GM21737 (cell line): ENCODE results near the gene MARS2.
A peak's percentile ranks its signal among the peaks of the same experiment; 100 is the strongest.
"Not testable (repeated sequence)": the region's sequence is repeated elsewhere in the genome, so short reads cannot be mapped to it uniquely, and the experiment has no call there.

Experiments
- ATAC-seq: cut with Tn5 transposase; IDR thresholded peaks from one replicate; pipeline ENCODE4 v1.9.1; 2021; ENCODE audit warnings: mild to moderate bottlenecking, moderate library complexity; ENCODE audit not compliant: unreplicated experiment

The MARS2 gene

DNA sequence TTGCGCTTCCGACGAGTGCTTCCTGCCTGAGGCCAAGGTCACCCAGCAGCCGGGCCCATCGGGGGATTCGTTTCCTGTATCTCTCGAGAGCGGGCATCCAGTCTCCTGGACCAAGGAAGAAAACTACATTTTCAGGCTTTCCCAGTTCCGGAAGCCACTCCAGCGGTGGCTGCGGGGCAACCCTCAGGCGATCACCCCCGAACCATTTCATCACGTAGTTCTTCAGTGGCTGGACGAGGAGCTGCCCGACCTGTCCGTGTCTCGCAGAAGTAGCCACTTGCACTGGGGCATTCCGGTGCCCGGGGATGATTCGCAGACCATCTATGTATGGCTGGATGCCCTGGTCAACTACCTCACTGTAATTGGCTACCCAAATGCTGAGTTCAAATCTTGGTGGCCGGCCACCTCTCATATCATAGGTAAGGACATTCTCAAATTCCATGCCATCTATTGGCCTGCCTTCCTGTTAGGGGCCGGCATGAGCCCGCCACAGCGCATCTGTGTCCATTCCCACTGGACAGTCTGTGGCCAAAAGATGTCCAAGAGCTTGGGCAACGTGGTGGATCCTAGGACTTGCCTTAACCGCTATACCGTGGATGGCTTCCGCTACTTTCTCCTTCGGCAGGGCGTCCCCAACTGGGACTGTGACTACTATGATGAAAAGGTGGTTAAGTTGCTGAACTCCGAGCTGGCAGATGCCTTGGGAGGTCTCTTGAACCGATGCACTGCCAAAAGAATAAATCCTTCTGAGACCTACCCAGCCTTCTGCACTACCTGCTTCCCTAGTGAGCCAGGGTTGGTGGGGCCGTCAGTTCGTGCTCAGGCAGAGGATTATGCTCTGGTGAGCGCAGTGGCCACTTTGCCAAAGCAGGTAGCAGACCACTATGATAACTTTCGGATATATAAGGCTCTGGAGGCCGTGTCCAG lies 1.0 kb downstream of the MARS2 start:
- ATAC-seq = peak; percentile 0

DNA sequence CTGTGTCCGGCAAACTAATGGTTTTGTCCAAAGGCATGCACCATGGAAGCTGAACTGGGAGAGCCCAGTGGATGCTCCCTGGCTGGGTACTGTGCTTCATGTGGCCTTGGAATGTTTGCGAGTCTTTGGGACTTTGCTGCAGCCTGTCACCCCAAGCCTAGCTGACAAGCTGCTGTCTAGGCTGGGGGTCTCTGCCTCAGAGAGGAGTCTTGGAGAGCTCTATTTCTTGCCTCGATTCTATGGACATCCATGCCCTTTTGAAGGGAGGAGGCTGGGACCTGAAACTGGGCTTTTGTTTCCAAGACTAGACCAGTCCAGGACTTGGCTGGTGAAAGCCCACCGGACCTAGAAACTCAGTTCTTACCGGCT lies 1.7 kb downstream of the MARS2 start:
- no peak for ATAC-seq

DNA sequence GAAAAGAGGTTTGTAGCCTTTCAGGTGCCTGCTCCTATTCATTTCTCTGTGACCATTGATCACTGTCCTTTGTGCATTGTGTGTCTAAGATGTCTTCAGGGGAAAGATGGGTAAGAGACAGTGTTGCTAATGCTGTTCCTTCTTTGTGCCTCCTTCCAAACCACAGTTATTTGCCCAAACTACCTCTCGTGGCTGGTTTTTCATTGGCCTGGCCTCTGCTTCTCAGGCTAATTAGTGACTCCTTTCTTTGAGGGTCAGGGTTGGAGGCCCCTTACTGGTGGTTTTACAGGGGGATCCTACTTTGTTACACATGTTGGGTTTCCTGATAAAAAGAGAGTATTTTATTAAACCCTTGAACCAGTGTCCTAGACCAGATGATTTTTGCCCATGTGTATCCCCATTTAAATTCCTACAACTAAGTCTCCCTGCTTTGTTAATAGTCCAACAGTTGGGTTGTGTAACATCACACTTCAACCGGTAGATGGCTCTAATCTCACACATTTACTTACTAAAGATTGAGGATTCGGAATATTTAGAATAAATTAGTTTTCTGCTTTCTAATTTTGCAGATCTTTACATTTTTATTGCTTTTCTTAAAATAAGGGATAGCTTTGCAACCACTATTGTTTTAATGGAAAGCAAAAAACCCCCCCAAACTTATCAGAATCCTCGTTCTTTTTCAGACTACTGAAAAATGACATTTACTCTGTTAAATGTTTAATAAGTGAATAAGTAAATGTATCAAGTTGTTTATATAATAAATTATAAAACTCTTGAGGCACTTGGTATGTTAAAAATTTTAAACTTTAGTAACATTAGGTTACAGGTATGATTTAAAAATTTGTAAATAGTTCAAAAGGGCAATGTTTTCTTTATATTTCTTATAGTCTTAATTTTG lies 2.4 kb downstream of the MARS2 start:
- ATAC-seq = no peak

DNA sequence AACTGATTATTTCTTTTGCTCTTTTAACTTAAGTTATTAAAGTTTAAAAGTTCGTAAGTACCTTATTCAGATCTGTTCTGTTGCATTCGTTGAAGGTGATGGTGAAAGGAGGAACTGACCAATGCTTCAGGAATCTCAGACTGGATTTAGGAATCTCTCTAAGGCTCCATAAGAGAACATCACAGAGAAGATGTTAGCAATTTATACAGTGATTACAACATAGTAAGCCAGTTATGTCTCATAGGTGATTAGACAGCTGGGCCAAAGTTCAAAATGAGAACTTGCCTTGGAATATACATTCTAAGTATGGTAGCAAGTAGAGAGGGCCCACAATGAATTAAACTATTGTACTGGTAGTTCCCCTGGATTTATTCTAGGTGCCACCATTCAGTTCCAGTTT lies 3.2 kb downstream of the MARS2 start:
- ATAC-seq = no peak

DNA sequence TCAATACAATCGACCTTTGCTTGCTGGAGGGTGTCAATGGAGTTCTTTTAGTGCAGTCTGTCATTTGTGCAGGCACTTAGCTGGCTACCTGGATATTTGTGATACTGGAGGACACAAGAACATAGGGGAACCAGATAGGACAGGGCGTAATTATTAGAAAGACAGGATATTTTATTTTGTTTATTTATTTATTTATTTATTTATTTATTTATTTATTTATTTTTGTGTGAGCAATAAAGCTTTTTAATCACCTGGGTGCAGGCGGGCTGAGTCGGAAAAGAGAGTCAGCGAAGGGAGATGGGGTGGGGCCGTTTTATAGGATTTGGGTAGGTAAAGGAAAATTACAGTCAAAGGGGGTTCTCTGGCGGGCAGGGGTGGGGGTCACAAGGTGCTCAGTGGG lies 4.0 kb downstream of the MARS2 start:
- ATAC-seq = not testable (repeated sequence)

DNA sequence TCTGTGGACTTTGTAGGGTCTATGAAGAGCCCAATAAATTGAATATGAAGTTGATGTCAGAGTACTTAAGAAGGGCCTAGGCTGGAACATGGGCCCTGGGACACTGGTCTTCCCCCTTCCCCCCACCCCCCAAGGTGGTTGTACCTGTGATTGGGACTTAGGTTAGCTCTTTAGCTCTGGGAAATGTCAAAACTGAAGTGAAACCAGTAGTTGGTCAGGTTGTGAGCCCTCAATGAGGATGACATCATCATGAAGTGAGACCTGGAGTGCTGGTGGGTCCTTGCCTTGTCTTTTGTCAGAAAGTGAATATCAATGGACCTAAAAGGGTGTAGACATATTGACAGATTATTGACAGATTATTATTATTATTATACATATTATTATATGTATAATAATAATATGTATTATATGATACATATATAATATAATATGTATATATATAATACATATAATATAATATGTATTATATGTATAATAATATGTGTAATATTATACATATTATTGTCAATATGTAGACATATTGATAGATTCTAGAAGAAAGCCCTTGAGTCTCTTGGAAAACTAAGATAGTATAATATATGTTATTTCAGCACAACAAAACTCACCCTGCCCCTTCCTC lies 5.4 kb downstream of the MARS2 start:
- peak; percentile 53 for ATAC-seq

DNA sequence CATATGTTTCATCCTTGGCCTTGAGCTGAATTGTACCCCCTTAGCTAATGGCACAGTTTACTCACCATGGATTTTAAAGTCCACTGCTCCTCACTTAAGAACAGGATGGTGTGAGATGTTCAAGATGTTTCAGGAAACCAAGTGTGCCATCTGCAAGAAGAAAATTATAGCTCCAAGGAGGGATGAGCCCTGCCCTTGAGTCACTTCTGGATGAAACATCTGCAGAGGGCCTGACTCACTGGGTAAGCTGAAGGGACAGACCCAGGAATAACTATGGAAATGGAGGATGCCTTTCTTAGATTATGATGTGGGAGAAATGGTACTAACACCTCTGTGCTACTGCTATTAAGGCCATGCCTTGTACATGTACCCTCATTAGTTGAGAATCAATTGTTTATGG lies 6.4 kb downstream of the MARS2 start:
- ATAC-seq = no peak

DNA sequence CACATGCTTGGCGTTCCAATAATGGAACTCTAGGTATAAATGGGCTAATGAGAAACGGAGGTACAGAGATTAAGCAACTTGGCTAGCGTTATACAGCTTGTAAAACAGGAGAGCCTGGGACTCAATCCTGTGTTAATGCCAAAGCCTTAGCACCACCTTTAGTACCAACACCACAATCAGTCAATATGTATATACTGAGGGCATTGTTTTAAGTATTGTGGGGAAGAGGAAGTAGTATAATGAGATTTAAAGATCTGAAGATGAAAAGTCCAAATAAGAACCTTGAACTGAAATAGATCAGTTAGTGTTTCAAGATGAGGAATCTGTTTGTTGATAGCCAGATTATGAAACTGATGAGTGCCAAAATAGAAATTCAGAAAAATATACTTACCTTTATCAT lies 8.1 kb downstream of the MARS2 start:
- ATAC-seq = no peak

DNA sequence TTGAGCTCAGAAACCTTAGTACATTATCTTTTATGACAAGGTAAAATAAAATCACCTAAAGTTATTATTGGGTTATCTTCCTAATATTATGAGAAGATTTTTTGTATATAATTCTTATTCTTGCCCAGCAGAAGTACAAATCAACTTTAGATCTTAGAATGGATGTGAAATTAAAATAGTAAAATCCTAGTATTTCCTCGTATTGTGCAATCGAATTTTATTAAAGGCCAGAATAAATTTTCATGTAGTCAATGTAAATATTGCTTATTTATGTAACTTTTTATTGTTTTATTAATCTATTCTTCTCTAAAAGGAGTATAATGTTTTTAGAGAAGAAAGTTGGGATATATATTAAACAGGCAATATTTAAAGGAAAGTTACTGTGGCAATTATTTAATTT lies 12.7 kb downstream of the MARS2 start:
- no peak for ATAC-seq

DNA sequence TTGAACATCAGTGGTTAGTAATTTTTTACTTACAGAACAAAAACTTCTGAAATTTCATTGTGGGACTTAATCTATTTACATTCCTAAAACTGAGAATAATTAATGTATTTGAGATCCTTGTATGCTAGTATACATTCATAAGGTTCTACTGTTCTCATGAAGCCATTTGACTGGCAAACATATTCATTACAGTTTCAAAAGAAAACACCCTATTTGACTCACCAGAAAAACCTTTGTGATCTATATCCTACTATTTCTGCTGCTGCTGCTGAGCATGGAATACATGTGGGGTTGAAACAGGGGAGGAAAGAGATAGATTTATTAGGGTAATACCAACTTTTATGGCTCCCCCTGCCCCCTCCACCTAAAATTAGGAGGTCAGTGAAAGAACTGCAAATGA lies 21.8 kb downstream of the MARS2 start:
- no peak for ATAC-seq

DNA sequence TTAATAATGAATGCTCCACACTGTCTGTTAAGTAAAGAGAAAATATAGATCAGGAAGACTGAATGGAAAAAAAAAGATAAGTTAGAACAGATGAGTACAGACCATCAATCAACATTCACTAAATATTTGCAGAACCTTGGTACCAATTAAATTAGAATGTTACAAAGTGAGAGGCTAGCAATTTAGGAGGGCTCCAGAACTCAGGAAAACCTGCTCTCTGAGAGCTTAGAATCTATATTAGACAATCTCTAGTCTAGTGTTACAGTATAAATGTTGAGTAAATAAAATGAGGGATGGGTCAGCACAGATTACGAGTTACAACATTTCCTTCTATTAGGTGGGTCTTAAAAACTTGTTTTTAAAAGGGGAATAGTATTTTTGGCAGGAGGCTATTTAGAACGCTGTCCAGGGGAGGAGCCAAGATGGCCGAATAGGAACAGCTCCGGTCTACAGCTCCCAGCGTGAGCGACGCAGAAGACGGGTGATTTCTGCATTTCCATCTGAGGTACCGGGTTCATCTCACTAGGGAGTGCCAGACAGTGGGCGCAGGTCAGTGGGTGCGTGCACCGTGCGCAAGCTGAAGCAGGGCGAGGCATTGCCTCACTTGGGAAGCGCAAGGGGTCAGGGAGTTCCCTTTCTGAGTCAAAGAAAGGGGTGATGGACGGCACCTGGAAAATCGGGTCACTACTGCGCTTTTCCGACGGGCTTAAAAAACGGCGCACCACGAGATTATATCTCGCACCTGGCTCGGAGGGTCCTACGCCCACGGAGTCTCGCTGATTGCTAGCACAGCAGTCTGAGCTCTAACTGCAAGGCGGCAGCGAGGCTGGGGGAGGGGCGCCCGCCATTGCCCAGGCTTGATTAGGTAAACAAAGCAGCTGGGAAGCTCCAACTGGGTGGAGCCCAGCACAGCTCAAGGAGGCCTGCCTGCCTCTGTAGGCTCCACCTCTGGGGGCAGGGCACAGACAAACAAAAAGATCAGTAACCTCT lies 23.7 kb downstream of the MARS2 start:
- not testable (repeated sequence) for ATAC-seq

DNA sequence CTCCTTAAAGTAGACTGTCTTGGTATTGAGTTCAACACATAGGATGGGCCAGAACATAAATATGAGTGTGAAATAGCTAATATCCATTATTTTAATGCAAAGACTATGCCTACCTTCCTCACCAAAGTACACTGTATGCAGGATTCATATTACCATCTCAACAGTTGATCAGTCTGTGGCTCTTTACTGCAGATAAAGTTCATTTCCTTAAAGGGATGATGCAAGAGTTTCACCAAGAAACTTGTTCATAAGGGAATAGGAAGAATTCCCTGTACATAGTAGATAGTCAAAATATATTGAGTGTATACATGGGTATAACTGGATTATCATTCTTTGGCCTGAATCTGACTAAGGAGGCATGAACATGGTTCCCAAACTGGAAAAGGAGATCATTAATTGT lies 35.0 kb downstream of the MARS2 start:
- ATAC-seq = no peak
